ENCODE results near the gene RAB28. TPM values are rescaled to one million over a fixed set of nuclear protein-coding genes. Genes with fewer than 3 reads are reported as not detected.

RAB28 gene
- total RNA-seq, 3 donors from 2014 or later = 13.0 to 23.6 (median 14.5) TPM

- DNase-seq (no peak), ATAC-seq (no peak)
- Histone ChIP-seq H3K36me3 (ENCODE audit: low read depth) (no peaks in the 10 kb centered on the region), H3K4me1 (ENCODE audit: low read depth) (no peaks in the 10 kb centered on the region), H3K9me3 (no peaks in the 10 kb centered on the region), H3K4me3 (no peak overlapping the region)
- TF ChIP-seq CTCF (IDR thresholded peaks at IDR 0.05) = no peak
- intact Hi-C loops (cut with DNase I, micrococcal nuclease) = no loop called here
Observed at GRCh38 chr4:13527981-13528820, 44.1 kb upstream of the RAB28 start.

GRCh38 chr4:13527192-13527980, 43.2 kb upstream of the RAB28 start:
- Histone ChIP-seq H3K4me3 (no peak overlapping the region), H3K9me3 (no peaks in the 10 kb centered on the region), H3K36me3 (ENCODE audit: low read depth) (no peaks in the 10 kb centered on the region), H3K4me1 (ENCODE audit: low read depth) (no peaks in the 10 kb centered on the region)
- ATAC-seq = no peak
- no peak for DNase-seq
- no peak for TF ChIP-seq CTCF (IDR thresholded peaks at IDR 0.05)
- intact Hi-C loops (cut with DNase I, micrococcal nuclease) = no loop called here

GRCh38 chr4:13526658-13527057, 42.5 kb upstream of the RAB28 start:
- Histone ChIP-seq H3K4me3 (no peak overlapping the region), H3K4me1 (ENCODE audit: low read depth) (no peaks in the 10 kb centered on the region), H3K9me3 (no peaks in the 10 kb centered on the region), H3K36me3 (ENCODE audit: low read depth) (no peaks in the 10 kb centered on the region)
- no peak for TF ChIP-seq CTCF (IDR thresholded peaks at IDR 0.05)
- intact Hi-C loops (cut with DNase I, micrococcal nuclease) = no loop called here
- no peak for ATAC-seq
- DNase-seq = no peak

- intact Hi-C loops (cut with DNase I, micrococcal nuclease) = no loop called here
- Histone ChIP-seq H3K9me3 (no peaks in the 10 kb centered on the region), H3K4me1 (ENCODE audit: low read depth) (no peaks in the 10 kb centered on the region), H3K4me3 (no peak overlapping the region), H3K36me3 (ENCODE audit: low read depth) (no peaks in the 10 kb centered on the region)
- no peak for TF ChIP-seq CTCF (IDR thresholded peaks at IDR 0.05)
- no peak for DNase-seq
- no peak for ATAC-seq
Observed at GRCh38 chr4:13525606-13526281, 41.6 kb upstream of the RAB28 start.

- H3K4me1 ChIP-seq (ENCODE audit: low read depth) = no peaks in the 10 kb centered on the region
- H3K9me3 ChIP-seq = no peaks in the 10 kb centered on the region
- intact Hi-C loops (cut with DNase I, micrococcal nuclease) = no loop called here
- H3K4me3 ChIP-seq = no peak overlapping the region
- no peak for TF ChIP-seq CTCF (IDR thresholded peaks at IDR 0.05)
- DNase-seq (no peak), ATAC-seq (no peak)
- H3K36me3 ChIP-seq (ENCODE audit: low read depth) = no peaks in the 10 kb centered on the region
Observed at GRCh38 chr4:13524504-13525243, 40.5 kb upstream of the RAB28 start.

All from mucosa of descending colon (tissue), 3 donors.